Upper lobe of right lung (tissue), 1 donor: Measurements from ENCODE around the gene RASGRP1. TPM values are rescaled to one million over a fixed set of nuclear protein-coding genes. Genes with fewer than 3 reads are reported as not detected.

Source experiments
- ATAC-seq: fragments of 200-7000 bp; cut with Tn5 transposase; one replicate; pipeline ENCODE4 v1.9.1; 2020; ENCODE audit warnings: mild to moderate bottlenecking, moderate library complexity
- DNase-seq: peaks from one replicate; pipeline ENCODE4 v3.0.0-alpha.2; 2020
- H3K27ac ChIP-seq: fragments of 200-600 bp; one replicate; pipeline ENCODE4 v1.8.0; 2022
- H3K27me3 ChIP-seq: fragments of 200-600 bp; one replicate; pipeline ENCODE4 v1.8.0; 2022; ENCODE audit warnings: mild to moderate bottlenecking
- H3K36me3 ChIP-seq: fragments of 200-600 bp; one replicate; pipeline ENCODE4 v1.8.0; 2022
- H3K4me1 ChIP-seq: fragments of 200-600 bp; one replicate; pipeline ENCODE4 v1.8.0; 2022
- H3K4me3 ChIP-seq: fragments of 200-600 bp; one replicate; pipeline ENCODE4 v1.8.0; 2022; ENCODE audit warnings: mild to moderate bottlenecking
- H3K9me3 ChIP-seq: fragments of 200-600 bp; one replicate; pipeline ENCODE4 v1.8.0; 2022
- CTCF ChIP-seq: fragments of 200-600 bp; IDR thresholded peaks from one replicate; pipeline ENCODE4 v1.8.0; 2022; ENCODE audit warnings: antibody characterized with exemption
- intact Hi-C: fragments of 100-400 bp; cut with DNase I; formaldehyde crosslinking; loops from one replicate; pipeline ENCODE4 v1.11.0; 2022
- total RNA-seq: library from RNA; stranded (reverse); fragmentation: NEBNext Ultra II Directional; extraction: Animal tissue kit (Norgen Biotek cat#: 25700); gene quantifications from one replicate; pipeline ENCODE4 v1.2.1, GENCODE V29; 2021
- donor health status: DM: no; HTN: yes; CAD: no; lungs with severe emphysema.

The RASGRP1 gene
- total RNA-seq, 1 donor from 2014 or later: 9.4 TPM

DNA sequence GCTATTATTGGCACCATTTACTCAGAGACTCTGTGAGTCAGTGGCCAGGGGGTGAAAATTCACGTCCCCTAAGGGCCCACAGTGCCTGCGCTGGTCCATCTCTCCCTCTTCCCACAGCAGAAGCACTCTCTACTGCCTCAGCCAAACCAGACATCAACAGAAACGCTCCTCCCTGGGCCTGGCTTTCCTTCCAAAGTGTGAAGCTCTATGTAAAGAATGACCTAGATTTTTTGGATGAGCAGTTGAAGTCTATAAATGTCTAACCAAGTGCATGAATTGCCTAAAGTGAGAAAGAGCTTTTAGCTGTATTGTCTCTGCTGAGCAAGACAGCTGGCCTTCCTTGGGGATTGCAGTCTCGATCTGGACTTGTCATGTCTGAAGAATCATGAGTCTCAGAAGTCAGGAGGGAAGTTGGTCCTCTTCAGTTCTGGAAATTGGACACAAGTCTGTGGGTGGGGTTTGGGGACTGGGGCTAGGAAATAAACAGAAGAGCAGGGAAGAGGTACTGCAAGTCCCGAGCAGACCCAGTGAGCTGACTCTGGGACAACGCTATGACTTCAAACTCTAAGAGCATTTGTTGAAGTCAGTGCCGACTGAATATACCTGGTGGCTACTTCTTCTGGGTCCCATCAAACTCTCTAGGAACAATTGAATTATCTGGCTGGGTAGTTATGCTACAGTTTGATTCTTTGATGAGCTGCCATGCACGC lies 29.0 kb downstream of the RASGRP1 start:
- H3K4me3 ChIP-seq: no peak overlapping the region
- H3K9me3 ChIP-seq: no peaks in the 10 kb centered on the region
- no peak for ATAC-seq
- no peak for TF ChIP-seq CTCF
- no peak for DNase-seq
- H3K36me3 ChIP-seq: no peaks in the 10 kb centered on the region
- no peak overlapping the region for H3K27ac ChIP-seq
- H3K4me1 ChIP-seq: no peaks in the 10 kb centered on the region
- H3K27me3 ChIP-seq: no peaks in the 10 kb centered on the region
- intact Hi-C loops: no loop called here

- no peak for TF ChIP-seq CTCF
- Histone ChIP-seq H3K9me3 (no peaks in the 10 kb centered on the region), H3K27ac (no peak overlapping the region), H3K27me3 (no peaks in the 10 kb centered on the region), H3K4me1 (no peaks in the 10 kb centered on the region), H3K36me3 (no peaks in the 10 kb centered on the region), H3K4me3 (no peak overlapping the region)
- intact Hi-C loops: no loop called here
- DNase-seq (no peak), ATAC-seq (no peak)
Measured at GRCh38 chr15:38534691-38535090, 29.9 kb downstream of the RASGRP1 start.

- H3K27me3 ChIP-seq: no peaks in the 10 kb centered on the region
- intact Hi-C loops: no loop called here
- no peaks in the 10 kb centered on the region for H3K36me3 ChIP-seq
- DNase-seq (no peak), ATAC-seq (no peak)
- no peaks in the 10 kb centered on the region for H3K9me3 ChIP-seq
- H3K27ac ChIP-seq: no peak overlapping the region
- H3K4me3 ChIP-seq: no peak overlapping the region
- no peak for TF ChIP-seq CTCF
- H3K4me1 ChIP-seq: no peaks in the 10 kb centered on the region
Measured at GRCh38 chr15:38533926-38534325, 30.7 kb downstream of the RASGRP1 start.

DNA sequence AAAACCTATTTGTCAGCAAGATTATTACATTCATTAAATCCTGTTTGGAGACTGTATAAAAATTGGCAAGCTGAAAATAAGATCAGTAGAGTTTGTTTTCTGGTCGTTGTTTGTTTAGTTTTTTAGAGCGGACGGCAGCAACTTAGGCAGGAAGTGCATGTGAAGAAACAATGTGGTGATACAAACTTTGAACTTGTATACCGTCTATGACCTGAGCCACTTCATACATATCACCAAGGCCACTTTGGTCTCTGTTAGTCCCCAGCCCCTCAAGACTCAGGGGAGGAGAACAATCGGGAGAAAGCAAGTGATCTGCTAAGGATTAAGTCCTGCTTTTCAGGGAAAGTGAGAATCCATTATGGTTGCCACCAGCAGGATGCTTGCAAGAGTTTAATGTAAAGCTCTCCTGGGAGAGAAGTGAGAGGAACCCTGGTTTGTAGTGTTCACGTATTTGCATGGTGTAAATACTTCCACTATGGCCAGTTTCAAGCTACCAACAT lies 31.1 kb downstream of the RASGRP1 start:
- H3K36me3 ChIP-seq: no peaks in the 10 kb centered on the region
- intact Hi-C loops: no loop called here
- no peak for DNase-seq
- H3K27me3 ChIP-seq: no peaks in the 10 kb centered on the region
- TF ChIP-seq CTCF: no peak
- H3K4me1 ChIP-seq: no peaks in the 10 kb centered on the region
- no peak overlapping the region for H3K4me3 ChIP-seq
- no peak for ATAC-seq
- no peaks in the 10 kb centered on the region for H3K9me3 ChIP-seq
- no peak overlapping the region for H3K27ac ChIP-seq

DNA sequence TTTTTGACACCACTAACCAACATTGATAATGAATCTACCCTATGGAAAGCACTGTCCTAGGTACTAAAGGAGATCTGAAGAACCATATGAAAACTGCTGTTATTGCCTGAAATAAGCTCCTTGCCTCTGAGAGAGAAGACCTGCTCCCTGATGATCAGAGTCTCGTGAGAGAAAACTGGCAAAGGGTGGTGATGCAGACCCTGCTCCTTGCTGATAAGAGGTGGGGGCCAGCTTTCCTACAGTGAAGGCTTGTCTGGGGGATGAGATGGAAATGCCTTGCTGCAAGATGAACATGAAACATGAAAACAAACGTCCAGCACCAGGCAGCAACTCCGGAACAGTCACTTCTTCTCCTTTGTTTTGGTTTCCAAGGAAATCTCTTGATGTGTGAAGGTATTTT lies 31.9 kb downstream of the RASGRP1 start:
- no peaks in the 10 kb centered on the region for H3K36me3 ChIP-seq
- no peak for DNase-seq
- ATAC-seq: no peak
- H3K9me3 ChIP-seq: no peaks in the 10 kb centered on the region
- no peaks in the 10 kb centered on the region for H3K4me1 ChIP-seq
- no peaks in the 10 kb centered on the region for H3K27me3 ChIP-seq
- no peak for TF ChIP-seq CTCF
- no peak overlapping the region for H3K27ac ChIP-seq
- intact Hi-C loops: no loop called here
- H3K4me3 ChIP-seq: no peak overlapping the region
